ENCODE measurements around the gene CERS4.
"Not testable (repeated sequence)": the region's sequence is repeated elsewhere in the genome, so short reads cannot be mapped to it uniquely, and the experiment has no call there.

Gene CERS4

GRCh38 chr19:8291337-8291736, 82.2 kb downstream of the CERS4 start:
- not testable (repeated sequence) for H3K4me1 Mint-ChIP-seq (ENCODE audit: low read depth in 2 of 2); H3K9me3 Mint-ChIP-seq; DNase-seq; H3K27me3 Mint-ChIP-seq; H3K36me3 Mint-ChIP-seq (ENCODE audit: insufficient read depth); H3K27ac Mint-ChIP-seq; H3K4me3 Mint-ChIP-seq
- ATAC-seq (replicated peaks), result peak; percentile 51

- Mint-ChIP-seq H3K27ac (no peak overlapping the region), H3K27me3 (no peaks in the 10 kb centered on the region), H3K4me3 (no peak overlapping the region), H3K4me1 (ENCODE audit: low read depth in 2 of 2) (peaks cover 15 to 21% of the 10 kb centered on the region in 2 donors), H3K9me3 (no peaks in the 10 kb centered on the region), H3K36me3 (ENCODE audit: insufficient read depth) (peaks cover 6% of the 10 kb centered on the region)
- ATAC-seq (replicated peaks) (no peak), DNase-seq (no peak)
Observed at GRCh38 chr19:8302357-8302691, 93.2 kb downstream of the CERS4 start.

GRCh38 chr19:8302734-8303133, 93.6 kb downstream of the CERS4 start:
- DNase-seq, result no peak
- no peak for ATAC-seq (replicated peaks)
- Mint-ChIP-seq H3K27me3 (no peaks in the 10 kb centered on the region), H3K9me3 (no peaks in the 10 kb centered on the region), H3K27ac (no peak overlapping the region), H3K36me3 (ENCODE audit: insufficient read depth) (peaks cover 10% of the 10 kb centered on the region), H3K4me1 (ENCODE audit: low read depth in 2 of 2) (peaks cover 19 to 25% of the 10 kb centered on the region in 2 donors), H3K4me3 (no peak overlapping the region)

GRCh38 chr19:8304841-8305621, 95.9 kb downstream of the CERS4 start:
- ATAC-seq (replicated peaks) (no peak), DNase-seq (no peak)
- Mint-ChIP-seq H3K9me3 (no peaks in the 10 kb centered on the region), H3K27ac (no peak overlapping the region), H3K4me1 (ENCODE audit: low read depth in 2 of 2) (peaks cover 31 to 35% of the 10 kb centered on the region in 2 donors), H3K36me3 (ENCODE audit: insufficient read depth) (peaks cover 19% of the 10 kb centered on the region), H3K27me3 (no peaks in the 10 kb centered on the region), H3K4me3 (peak overlapping the region in 1 of 2 donors; percentile 95)

GRCh38 chr19:8305798-8306197, 96.6 kb downstream of the CERS4 start:
- DNase-seq, result no peak
- ATAC-seq (replicated peaks), result no peak
- no peaks in the 10 kb centered on the region for H3K9me3 Mint-ChIP-seq
- peaks cover 19% of the 10 kb centered on the region for H3K36me3 Mint-ChIP-seq (ENCODE audit: insufficient read depth)
- peaks cover 31 to 35% of the 10 kb centered on the region in 2 donors for H3K4me1 Mint-ChIP-seq (ENCODE audit: low read depth in 2 of 2)
- H3K27me3 Mint-ChIP-seq, result no peaks in the 10 kb centered on the region
- peak overlapping the region in 1 of 2 donors; percentile 95 for H3K4me3 Mint-ChIP-seq
- peak overlapping the region; percentile 70 to 96 for H3K27ac Mint-ChIP-seq

- H3K4me3 Mint-ChIP-seq, result peak overlapping the region; percentile 82 to 95
- ATAC-seq (replicated peaks) (no peak), DNase-seq (no peak)
- no peaks in the 10 kb centered on the region for H3K9me3 Mint-ChIP-seq
- H3K36me3 Mint-ChIP-seq (ENCODE audit: insufficient read depth), result peaks cover 19% of the 10 kb centered on the region
- no peaks in the 10 kb centered on the region for H3K27me3 Mint-ChIP-seq
- peak overlapping the region; percentile 70 to 96 for H3K27ac Mint-ChIP-seq
- peaks cover 31 to 35% of the 10 kb centered on the region in 2 donors for H3K4me1 Mint-ChIP-seq (ENCODE audit: low read depth in 2 of 2)
Observed at GRCh38 chr19:8306235-8307054, 97.3 kb downstream of the CERS4 start.

GRCh38 chr19:8307400-8307964, 98.3 kb downstream of the CERS4 start:
- peaks cover 33 to 35% of the 10 kb centered on the region in 2 donors for H3K4me1 Mint-ChIP-seq (ENCODE audit: low read depth in 2 of 2)
- peaks cover 22% of the 10 kb centered on the region for H3K36me3 Mint-ChIP-seq (ENCODE audit: insufficient read depth)
- no peaks in the 10 kb centered on the region for H3K9me3 Mint-ChIP-seq
- peak overlapping the region; percentile 82 to 95 for H3K4me3 Mint-ChIP-seq
- DNase-seq, result no peak
- no peak for ATAC-seq (replicated peaks)
- no peaks in the 10 kb centered on the region for H3K27me3 Mint-ChIP-seq
- peak overlapping the region; percentile 93 to 96 for H3K27ac Mint-ChIP-seq

GRCh38 chr19:8307965-8308866, 99.0 kb downstream of the CERS4 start, which contains the start of gene CD320:
TSS of gene CD320 (minus strand) at chr19:8308358. CDS start at chr19:8308290, 68 bp downstream.
- Mint-ChIP-seq H3K27me3 (no peaks in the 10 kb centered on the region), H3K4me3 (peak within 1 kb of the TSS; percentile 82 to 95), H3K27ac (peak within 1 kb of the TSS; percentile 93 to 96), H3K36me3 (ENCODE audit: insufficient read depth) (peaks cover 29% of the 10 kb centered on the region), H3K9me3 (no peaks in the 10 kb centered on the region), H3K4me1 (ENCODE audit: low read depth in 2 of 2) (peaks cover 33 to 35% of the 10 kb centered on the region in 2 donors)
- DNase-seq (peak; percentile 80 to 83 (median 81)), ATAC-seq (replicated peaks) (peak; percentile 90)

- H3K27ac Mint-ChIP-seq, result peak overlapping the region; percentile 93 to 96
- no peaks in the 10 kb centered on the region for H3K9me3 Mint-ChIP-seq
- peak overlapping the region; percentile 82 to 95 for H3K4me3 Mint-ChIP-seq
- no peak for DNase-seq
- no peak for ATAC-seq (replicated peaks)
- H3K27me3 Mint-ChIP-seq, result no peaks in the 10 kb centered on the region
- H3K36me3 Mint-ChIP-seq (ENCODE audit: insufficient read depth), result peaks cover 32% of the 10 kb centered on the region
- peaks cover 33 to 35% of the 10 kb centered on the region in 2 donors for H3K4me1 Mint-ChIP-seq (ENCODE audit: low read depth in 2 of 2)
Observed at GRCh38 chr19:8308891-8309291, 99.7 kb downstream of the CERS4 start.

- no peaks in the 10 kb centered on the region for H3K27me3 Mint-ChIP-seq
- H3K4me1 Mint-ChIP-seq (ENCODE audit: low read depth in 2 of 2), result peaks cover 27 to 33% of the 10 kb centered on the region in 2 donors
- no peaks in the 10 kb centered on the region for H3K9me3 Mint-ChIP-seq
- no peak for DNase-seq
- ATAC-seq (replicated peaks), result no peak
- H3K4me3 Mint-ChIP-seq, result no peak overlapping the region
- no peak overlapping the region for H3K27ac Mint-ChIP-seq
- H3K36me3 Mint-ChIP-seq (ENCODE audit: insufficient read depth), result peaks cover 37% of the 10 kb centered on the region
Observed at GRCh38 chr19:8310342-8311055, 101.3 kb downstream of the CERS4 start.

- no peak overlapping the region for H3K27ac Mint-ChIP-seq
- H3K4me1 Mint-ChIP-seq (ENCODE audit: low read depth in 2 of 2), result peaks cover 21 to 25% of the 10 kb centered on the region in 2 donors
- no peak for ATAC-seq (replicated peaks)
- H3K36me3 Mint-ChIP-seq (ENCODE audit: insufficient read depth), result peaks cover 46% of the 10 kb centered on the region
- no peak for DNase-seq
- no peaks in the 10 kb centered on the region for H3K27me3 Mint-ChIP-seq
- H3K9me3 Mint-ChIP-seq, result no peaks in the 10 kb centered on the region
- no peak overlapping the region for H3K4me3 Mint-ChIP-seq
Observed at GRCh38 chr19:8311461-8312260, 102.5 kb downstream of the CERS4 start.
